DND-41 (cell line): ENCODE data around the gene GLRB.

Experiments
- CTCF ChIP-seq: IDR thresholded peaks from 2 replicates; pipeline ENCODE4 v1.5.1; 2012; ENCODE audit warnings: borderline replicate concordance, low read length, moderate library complexity, mild to moderate bottlenecking; ENCODE audit not compliant: poor library complexity, severe bottlenecking; ENCODE audit errors: extremely low read depth
- EZH2 ChIP-seq: IDR thresholded peaks from 3 replicates; pipeline ENCODE4 v1.6.1; 2012; ENCODE audit warnings: borderline replicate concordance, low read depth, mild to moderate bottlenecking, moderate library complexity, low read length, inconsistent platforms; ENCODE audit not compliant: severe bottlenecking

GRCh38 chr4:157143369-157143768 lies 67.4 kb downstream of the GLRB start:
- TF ChIP-seq CTCF, result no peak
- no peak for TF ChIP-seq EZH2
